Adipocyte (in vitro differentiated cells): Measurements from ENCODE around the gene KCMF1.
A peak's percentile ranks its signal among the peaks of the same experiment; 100 is the strongest.

Experiments used
- DNase-seq: peaks from one replicate; pipeline ENCODE4 v3.0.0-alpha.2; 2015; ENCODE audit warnings: low read depth
- H3K27me3 ChIP-seq: replicated peaks from 2 replicates; pipeline ENCODE4 v1.7.0; 2013; ENCODE audit warnings: mild to moderate bottlenecking, low read length, moderate library complexity; ENCODE audit not compliant: control insufficient read depth, insufficient read depth
- H3K36me3 ChIP-seq: 2 replicates; pipeline ENCODE4 v1.7.0; 2013; ENCODE audit warnings: low read length, mild to moderate bottlenecking, moderate library complexity; ENCODE audit not compliant: control insufficient read depth, insufficient read depth, severe bottlenecking
- H3K4me1 ChIP-seq: 2 replicates; pipeline ENCODE4 v1.7.0; 2013; ENCODE audit warnings: mild to moderate bottlenecking, low read length, moderate library complexity; ENCODE audit not compliant: control insufficient read depth, insufficient read depth
- H3K4me3 ChIP-seq: 2 replicates; pipeline ENCODE4 v1.7.0; 2013; ENCODE audit warnings: mild to moderate bottlenecking, low read length, moderate library complexity
- H3K9ac ChIP-seq: 2 replicates; pipeline ENCODE4 v1.7.0; 2013; ENCODE audit warnings: mild to moderate bottlenecking, low read length, moderate library complexity
- H3K9me3 ChIP-seq: 2 replicates; pipeline ENCODE4 v1.7.0; 2013; ENCODE audit warnings: mild to moderate bottlenecking, low read length, moderate library complexity; ENCODE audit not compliant: control insufficient read depth

KCMF1 gene

GRCh38 chr2:84970868-84971509, at the start of gene KCMF1:
KCMF1 (plus strand) TSS chr2:84971161; CDS start chr2:84971452, 291 bp downstream.
- H3K4me1 ChIP-seq = peaks cover 37% of the 10 kb centered on the region
- peak within 1 kb of the TSS; percentile 94 for H3K4me3 ChIP-seq
- no peaks in the 10 kb centered on the region for H3K27me3 ChIP-seq
- peaks cover 9% of the 10 kb centered on the region for H3K36me3 ChIP-seq
- peak within 1 kb of the TSS; percentile 100 for H3K9ac ChIP-seq
- no peaks in the 10 kb centered on the region for H3K9me3 ChIP-seq
- peak; percentile 85 for DNase-seq

DNA sequence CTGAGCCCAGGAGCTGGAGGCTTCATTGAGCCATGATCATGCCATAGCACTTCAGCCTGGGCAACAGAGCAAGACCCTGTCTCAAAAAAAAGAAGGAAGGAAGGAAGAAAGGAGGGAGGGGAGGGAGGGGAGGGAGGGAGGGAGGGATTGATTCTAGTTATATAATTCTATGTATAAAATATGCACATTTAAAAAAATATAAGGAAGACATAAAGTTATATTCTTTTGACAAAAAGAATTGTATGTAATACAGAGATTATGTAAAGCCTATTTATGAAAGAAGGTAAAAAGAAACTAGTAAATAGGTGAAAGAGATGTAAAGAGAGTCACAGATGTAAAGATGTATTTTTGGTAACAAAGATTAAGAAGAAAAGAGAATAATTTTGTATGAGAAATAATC, 48.0 kb upstream of the KCMF1 start:
- Histone ChIP-seq H3K27me3 (no peaks in the 10 kb centered on the region), H3K9ac (no peak overlapping the region), H3K36me3 (no peaks in the 10 kb centered on the region), H3K4me1 (peaks cover 26% of the 10 kb centered on the region), H3K4me3 (no peak overlapping the region), H3K9me3 (no peaks in the 10 kb centered on the region)
- DNase-seq = no peak

DNA sequence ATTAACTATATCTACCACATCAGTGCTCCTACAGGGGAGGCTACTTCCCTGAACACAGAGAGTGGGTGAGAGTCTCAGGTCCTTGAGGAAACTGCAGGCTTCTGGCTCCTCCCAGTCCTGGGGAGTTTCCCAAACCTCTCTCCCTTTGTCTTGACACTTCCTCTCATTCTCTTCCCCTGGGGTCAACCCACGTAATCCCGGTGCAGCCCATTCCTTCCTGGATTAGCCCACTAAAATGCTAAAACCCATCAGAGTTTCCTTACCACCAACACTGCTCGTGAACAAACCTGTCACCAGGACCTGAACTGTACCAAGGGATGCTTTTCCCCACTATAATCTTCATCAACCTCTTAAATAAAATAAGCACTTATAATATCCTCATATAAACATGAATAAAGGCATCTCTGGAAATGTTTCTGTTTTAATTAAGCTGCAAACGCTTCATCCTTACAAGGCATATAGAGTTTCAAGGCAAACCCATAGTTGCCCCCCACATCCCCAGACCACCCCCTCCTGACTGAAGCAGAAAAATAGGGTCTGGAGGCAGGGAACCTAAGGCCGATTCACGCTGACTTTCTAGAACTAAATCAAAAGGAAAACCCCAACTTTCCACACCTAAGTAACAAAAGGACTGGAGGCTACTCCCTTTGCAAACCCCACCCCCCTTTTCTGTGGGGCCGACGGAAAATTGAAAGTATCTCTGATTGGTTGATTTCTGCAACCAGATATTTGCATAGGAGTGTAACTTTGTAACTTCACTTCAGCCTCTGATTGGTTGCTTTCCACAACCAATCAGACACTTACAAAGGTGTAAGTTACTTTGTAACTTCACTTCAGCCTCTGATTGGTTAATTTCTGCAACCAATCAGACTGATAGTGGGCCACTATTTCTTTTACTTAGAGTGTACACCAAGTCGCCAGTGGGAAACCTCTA, 46.5 kb upstream of the KCMF1 start:
- DNase-seq = no peak
- Histone ChIP-seq H3K9ac (no peak overlapping the region), H3K27me3 (no peaks in the 10 kb centered on the region)

DNA sequence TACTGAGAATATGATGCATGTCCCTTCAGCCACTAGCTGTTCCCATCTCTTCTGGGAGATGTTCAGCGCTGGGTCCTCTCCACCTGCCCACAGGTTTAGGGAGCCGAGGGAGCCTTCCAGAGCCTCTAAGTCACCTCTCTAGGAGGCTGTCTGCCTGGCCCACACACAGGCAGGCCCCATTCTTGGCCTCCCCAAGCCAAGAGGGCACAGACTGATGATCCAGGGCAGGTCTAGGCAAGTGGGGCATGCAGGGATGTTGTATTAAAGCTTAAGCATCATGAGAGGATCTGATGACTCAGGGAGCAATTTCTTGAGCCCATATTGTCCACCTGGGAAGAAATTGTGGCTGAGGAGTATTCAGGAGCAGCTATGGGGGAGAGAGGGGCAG, 45.6 kb upstream of the KCMF1 start:
- H3K4me1 ChIP-seq = peaks cover 15% of the 10 kb centered on the region
- H3K9me3 ChIP-seq = no peaks in the 10 kb centered on the region
- no peaks in the 10 kb centered on the region for H3K27me3 ChIP-seq
- H3K4me3 ChIP-seq = no peak overlapping the region
- no peak overlapping the region for H3K9ac ChIP-seq
- no peak for DNase-seq
- H3K36me3 ChIP-seq = no peaks in the 10 kb centered on the region

More for the DNA sequence above, 46.5 kb upstream of the KCMF1 start:
- H3K36me3 ChIP-seq = no peaks in the 10 kb centered on the region
- no peaks in the 10 kb centered on the region for H3K9me3 ChIP-seq
- H3K4me3 ChIP-seq = no peak overlapping the region
- peaks cover 22% of the 10 kb centered on the region for H3K4me1 ChIP-seq

DNA sequence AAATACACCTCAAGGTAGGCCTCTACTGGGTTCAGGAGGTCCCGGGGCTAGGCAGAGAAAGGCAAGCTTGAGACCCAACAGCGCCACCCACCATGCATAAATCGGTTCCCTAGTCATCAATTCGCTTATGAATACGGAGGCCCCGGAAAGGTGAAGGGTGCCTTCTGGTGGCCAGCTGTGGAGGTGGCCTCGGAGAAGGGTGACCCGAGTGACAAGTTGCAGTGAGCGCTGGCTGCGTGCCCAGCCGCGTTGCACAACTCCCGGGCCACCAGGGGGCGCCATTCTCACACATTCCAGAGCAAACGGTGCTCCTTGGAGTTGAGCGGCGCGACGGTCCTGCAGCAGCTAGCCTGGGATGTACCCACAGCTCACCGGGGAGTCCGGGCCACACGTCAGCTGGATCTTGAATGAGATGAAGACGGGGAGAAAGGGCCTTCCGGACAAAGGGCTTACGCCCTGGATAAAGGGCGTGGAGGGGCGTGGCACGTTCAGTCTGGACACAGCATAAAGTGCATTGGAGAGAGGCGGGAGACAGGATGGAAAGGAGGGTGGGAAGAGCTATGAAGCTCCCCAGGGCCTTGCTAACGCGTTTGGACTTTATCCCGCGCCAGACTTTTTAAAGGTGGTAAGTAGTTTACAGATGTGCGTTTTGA, 45.1 kb upstream of the KCMF1 start:
- peak; percentile 97 for DNase-seq
- Histone ChIP-seq H3K9me3 (no peaks in the 10 kb centered on the region), H3K4me1 (peaks cover 12% of the 10 kb centered on the region), H3K27me3 (no peaks in the 10 kb centered on the region), H3K9ac (peak overlapping the region; percentile 30), H3K36me3 (no peaks in the 10 kb centered on the region), H3K4me3 (peak overlapping the region; percentile 72)

DNA sequence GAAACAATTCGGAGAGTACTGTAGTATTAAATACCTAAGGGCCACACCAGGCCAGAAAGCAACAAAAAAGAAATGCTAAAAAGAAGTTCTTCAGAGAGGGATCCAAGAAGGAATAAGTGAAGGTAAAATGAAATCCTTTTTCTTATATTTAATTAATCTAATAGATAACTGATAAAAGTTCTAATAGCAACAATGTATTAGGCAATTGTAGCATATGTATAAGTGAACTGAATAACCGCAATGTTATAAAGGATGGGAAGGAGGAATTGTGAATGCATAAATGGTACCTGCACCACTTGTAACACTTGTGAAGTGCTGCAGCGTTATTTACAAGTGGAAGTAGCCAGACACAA, 43.7 kb upstream of the KCMF1 start:
- no peak for DNase-seq
- peaks cover 15% of the 10 kb centered on the region for H3K4me1 ChIP-seq
- no peaks in the 10 kb centered on the region for H3K36me3 ChIP-seq
- no peak overlapping the region for H3K9ac ChIP-seq
- peak overlapping the region; percentile 76 for H3K4me3 ChIP-seq
- H3K27me3 ChIP-seq = no peaks in the 10 kb centered on the region
- H3K9me3 ChIP-seq = no peaks in the 10 kb centered on the region

GRCh38 chr2:84931384-84931821, 39.6 kb upstream of the KCMF1 start:
- Histone ChIP-seq H3K4me1 (peaks cover 7% of the 10 kb centered on the region), H3K9me3 (no peaks in the 10 kb centered on the region), H3K4me3 (no peak overlapping the region), H3K36me3 (no peaks in the 10 kb centered on the region), H3K9ac (no peak overlapping the region), H3K27me3 (no peaks in the 10 kb centered on the region)
- no peak for DNase-seq

GRCh38 chr2:84938194-84938879, 32.6 kb upstream of the KCMF1 start:
- Histone ChIP-seq H3K4me1 (no peaks in the 10 kb centered on the region), H3K4me3 (no peak overlapping the region), H3K36me3 (no peaks in the 10 kb centered on the region), H3K9ac (no peak overlapping the region), H3K27me3 (no peaks in the 10 kb centered on the region), H3K9me3 (no peaks in the 10 kb centered on the region)
- DNase-seq = peak; percentile 53

GRCh38 chr2:84939426-84940087, 31.4 kb upstream of the KCMF1 start:
- H3K9me3 ChIP-seq = no peaks in the 10 kb centered on the region
- no peaks in the 10 kb centered on the region for H3K27me3 ChIP-seq
- DNase-seq = no peak
- H3K4me1 ChIP-seq = no peaks in the 10 kb centered on the region
- H3K4me3 ChIP-seq = no peak overlapping the region
- no peaks in the 10 kb centered on the region for H3K36me3 ChIP-seq
- no peak overlapping the region for H3K9ac ChIP-seq

GRCh38 chr2:84940088-84940470, 30.9 kb upstream of the KCMF1 start:
- Histone ChIP-seq H3K4me1 (no peaks in the 10 kb centered on the region), H3K9ac (no peak overlapping the region), H3K9me3 (no peaks in the 10 kb centered on the region), H3K27me3 (no peaks in the 10 kb centered on the region), H3K36me3 (no peaks in the 10 kb centered on the region), H3K4me3 (no peak overlapping the region)
- DNase-seq = no peak
